ENCODE measurements around the gene INPP5E.

- TF ChIP-seq, protein P1, sequence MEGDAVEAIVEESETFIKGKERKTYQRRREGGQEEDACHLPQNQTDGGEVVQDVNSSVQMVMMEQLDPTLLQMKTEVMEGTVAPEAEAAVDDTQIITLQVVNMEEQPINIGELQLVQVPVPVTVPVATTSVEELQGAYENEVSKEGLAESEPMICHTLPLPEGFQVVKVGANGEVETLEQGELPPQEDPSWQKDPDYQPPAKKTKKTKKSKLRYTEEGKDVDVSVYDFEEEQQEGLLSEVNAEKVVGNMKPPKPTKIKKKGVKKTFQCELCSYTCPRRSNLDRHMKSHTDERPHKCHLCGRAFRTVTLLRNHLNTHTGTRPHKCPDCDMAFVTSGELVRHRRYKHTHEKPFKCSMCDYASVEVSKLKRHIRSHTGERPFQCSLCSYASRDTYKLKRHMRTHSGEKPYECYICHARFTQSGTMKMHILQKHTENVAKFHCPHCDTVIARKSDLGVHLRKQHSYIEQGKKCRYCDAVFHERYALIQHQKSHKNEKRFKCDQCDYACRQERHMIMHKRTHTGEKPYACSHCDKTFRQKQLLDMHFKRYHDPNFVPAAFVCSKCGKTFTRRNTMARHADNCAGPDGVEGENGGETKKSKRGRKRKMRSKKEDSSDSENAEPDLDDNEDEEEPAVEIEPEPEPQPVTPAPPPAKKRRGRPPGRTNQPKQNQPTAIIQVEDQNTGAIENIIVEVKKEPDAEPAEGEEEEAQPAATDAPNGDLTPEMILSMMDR (IDR thresholded peaks at IDR 0.05) = no peak
- TF ChIP-seq POLR2A (IDR thresholded peaks at IDR 0.05) = no peak
Measured at GRCh38 chr9:136396219-136396515, 43.5 kb downstream of the INPP5E start.
